GM10266 (cell line): Measurements from ENCODE around the gene SLAMF6.
"Not testable (repeated sequence)": the region's sequence is repeated elsewhere in the genome, so short reads cannot be mapped to it uniquely, and the experiment has no call there.

Source experiments
- DNase-seq: peaks from one replicate; pipeline ENCODE4 v3.0.0; 2012; ENCODE audit errors: extremely low spot score
- TF ChIP-seq, protein P1 (sequence below): IDR thresholded peaks from 2 replicates; pipeline ENCODE4 v1.5.1; 2012; ENCODE audit warnings: mild to moderate bottlenecking, low read depth; ENCODE audit not compliant: control insufficient read depth, insufficient read depth; ENCODE audit errors: missing control alignments

The SLAMF6 gene

DNA sequence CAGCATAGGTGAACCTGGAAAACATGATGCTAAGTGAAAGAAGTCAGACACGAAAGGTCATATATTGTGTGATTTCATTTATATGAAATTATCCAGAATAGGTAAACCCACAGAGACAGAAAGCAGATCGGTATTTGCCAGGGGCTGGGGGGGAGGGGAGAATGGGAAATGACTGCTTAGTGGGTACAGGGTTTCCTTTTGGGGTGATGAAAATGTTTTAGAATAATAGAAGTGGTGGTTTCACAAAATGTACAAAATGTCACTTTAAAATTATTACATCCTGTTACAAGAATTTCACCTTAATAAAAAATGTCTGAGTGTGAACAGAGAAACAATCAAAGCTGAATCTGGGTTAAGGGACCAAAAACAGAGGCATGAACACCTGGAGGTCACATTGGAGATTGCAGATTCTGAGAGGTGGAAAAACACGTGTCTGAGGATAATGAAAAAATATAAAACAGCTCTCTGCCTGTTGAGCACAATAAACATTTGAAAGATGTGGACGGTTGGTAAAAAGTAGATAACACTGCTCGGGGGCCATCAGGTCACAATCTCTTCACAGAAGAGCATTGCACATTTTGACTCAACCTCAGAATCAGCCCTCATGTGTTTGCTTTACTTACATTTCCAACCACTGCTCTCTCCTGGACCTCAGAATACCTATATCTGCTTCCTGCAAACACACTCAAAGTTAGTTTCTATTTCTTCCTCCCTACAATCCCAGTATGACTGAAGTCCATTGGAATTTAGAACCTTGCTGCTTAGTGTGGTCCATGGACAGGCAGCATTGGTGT, 3.2 kb downstream of the SLAMF6 start:
- DNase-seq = no peak

DNA sequence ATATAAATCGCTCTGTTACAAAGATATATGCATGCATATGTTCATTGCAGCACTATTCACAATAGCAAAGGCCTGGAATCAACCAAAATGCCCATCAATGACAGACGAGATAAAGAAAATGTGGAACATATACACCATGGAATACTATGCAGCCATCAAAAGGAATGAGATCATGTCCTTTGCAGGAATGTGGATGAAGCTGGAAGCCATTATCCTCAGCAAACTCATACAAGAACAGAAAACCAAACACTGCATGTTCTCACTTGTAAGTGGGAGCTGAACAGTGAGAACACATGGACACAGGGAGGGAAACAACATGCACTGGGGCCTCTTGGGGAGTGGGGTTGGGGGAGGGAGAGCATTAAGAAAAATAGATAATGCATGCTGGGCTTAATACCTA, 5.5 kb downstream of the SLAMF6 start:
- DNase-seq = not testable (repeated sequence)

More for the DNA sequence above, 3.2 kb downstream of the SLAMF6 start:
- TF ChIP-seq, protein P1, sequence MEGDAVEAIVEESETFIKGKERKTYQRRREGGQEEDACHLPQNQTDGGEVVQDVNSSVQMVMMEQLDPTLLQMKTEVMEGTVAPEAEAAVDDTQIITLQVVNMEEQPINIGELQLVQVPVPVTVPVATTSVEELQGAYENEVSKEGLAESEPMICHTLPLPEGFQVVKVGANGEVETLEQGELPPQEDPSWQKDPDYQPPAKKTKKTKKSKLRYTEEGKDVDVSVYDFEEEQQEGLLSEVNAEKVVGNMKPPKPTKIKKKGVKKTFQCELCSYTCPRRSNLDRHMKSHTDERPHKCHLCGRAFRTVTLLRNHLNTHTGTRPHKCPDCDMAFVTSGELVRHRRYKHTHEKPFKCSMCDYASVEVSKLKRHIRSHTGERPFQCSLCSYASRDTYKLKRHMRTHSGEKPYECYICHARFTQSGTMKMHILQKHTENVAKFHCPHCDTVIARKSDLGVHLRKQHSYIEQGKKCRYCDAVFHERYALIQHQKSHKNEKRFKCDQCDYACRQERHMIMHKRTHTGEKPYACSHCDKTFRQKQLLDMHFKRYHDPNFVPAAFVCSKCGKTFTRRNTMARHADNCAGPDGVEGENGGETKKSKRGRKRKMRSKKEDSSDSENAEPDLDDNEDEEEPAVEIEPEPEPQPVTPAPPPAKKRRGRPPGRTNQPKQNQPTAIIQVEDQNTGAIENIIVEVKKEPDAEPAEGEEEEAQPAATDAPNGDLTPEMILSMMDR = no peak

DNA sequence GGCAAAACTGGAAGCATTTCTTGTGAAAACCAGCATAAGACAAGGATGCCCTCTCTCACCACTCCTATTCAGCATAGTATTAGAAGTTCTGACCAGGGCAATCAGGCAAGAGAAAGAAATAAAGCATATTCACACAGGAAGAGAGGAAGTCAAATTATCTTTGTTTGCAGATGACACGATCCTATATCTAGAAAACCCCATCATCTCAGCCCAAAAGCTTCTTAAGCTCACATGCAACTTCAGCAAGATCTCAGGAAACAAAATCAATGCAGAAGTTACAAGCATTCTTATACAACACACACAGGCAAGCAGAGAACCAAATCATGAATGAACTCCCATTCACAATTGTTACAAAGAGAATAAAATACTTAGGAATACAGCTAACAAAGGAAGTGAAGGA, 7.1 kb downstream of the SLAMF6 start:
- not testable (repeated sequence) for DNase-seq

DNA sequence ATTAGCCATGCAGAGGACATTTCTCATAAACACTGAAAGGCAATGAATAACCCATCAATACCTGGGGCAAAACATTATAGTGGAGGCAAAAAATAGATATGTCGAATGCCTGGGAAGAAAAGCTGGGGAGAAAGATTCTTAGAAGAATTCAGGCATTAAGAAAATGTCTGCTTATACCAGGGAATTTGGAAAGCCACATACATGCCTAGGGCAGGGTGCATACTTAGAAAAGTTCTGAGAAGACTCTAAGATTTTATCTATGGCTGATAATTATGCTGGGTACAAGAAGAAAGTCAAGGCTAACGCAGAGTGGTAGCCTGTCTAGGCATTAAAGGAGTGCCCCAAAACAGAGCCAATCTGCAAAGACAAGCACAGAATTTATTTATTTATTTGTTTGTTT, 18.4 kb downstream of the SLAMF6 start:
- TF ChIP-seq, protein P1 = no peak
- no peak for DNase-seq

DNA sequence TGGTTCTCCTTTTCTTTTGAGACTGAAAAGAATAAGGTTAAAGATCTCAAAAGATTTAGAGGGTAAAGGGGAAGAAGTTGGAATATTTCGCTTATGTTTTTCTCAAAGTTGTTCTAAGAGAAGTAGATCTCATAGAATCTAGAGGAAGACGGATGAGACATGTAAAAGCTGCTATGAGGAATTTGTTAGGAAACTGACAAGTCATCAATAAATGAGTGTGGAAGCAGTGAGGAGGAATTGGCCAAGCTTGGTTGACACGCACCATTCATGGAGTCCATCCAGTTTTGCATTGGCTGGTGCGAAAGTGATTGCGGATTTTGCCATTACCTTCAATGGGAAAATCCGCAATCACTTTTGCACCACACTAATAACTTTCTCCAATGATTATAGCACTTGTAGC, 20.0 kb downstream of the SLAMF6 start:
- no peak for DNase-seq
- TF ChIP-seq, protein P1 = no peak

DNA sequence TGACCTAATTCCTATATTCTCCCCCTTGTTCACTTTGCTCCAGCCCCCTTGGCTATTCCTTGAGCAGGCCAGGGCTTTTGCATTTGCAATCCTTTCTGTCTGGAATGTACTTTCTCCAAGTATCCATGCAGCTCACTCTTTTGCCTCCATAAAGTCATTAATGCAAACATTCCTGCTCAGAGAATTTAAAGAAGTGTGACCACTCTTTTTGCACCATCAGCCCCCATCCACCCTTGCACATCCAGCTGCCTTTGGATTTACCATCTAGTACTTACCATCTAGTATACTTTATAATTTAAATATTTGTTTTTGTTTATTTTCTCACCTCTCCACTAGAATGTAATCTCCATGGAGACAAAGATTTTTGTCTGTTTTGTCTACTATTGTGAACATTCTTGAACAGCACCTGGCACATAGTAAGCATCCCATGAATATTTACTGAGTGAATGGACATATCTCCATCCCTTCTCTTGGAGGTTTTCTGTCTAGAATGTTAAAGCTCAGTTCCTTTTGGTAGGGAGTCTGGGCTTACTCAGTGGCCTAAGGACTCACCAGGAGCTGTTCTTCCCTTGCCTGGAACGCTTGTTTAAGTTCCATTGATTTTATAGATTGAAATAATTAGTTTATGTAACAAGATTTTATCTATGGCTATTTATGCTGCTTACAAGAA, 22.6 kb downstream of the SLAMF6 start:
- DNase-seq = no peak
- TF ChIP-seq, protein P1 = no peak

DNA sequence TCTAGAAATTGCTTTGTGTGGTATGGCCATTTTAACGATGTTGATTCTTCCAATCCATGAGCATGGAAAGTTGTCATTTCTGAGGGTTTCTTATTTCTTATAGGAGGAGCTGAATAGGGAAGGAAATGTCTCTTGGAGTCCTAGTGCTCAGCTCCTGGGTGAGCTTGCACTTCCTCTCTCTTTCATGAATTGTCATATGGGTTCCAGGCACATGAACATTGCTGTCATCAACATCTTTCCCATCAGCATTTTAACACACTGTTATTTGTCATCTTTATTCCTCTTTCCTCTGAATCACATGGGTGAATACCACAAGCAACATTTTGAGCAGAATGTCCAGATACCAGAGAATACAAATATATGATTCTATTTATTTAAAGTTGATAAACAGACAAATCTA, 23.4 kb downstream of the SLAMF6 start:
- TF ChIP-seq, protein P1 = no peak
- no peak for DNase-seq

DNA sequence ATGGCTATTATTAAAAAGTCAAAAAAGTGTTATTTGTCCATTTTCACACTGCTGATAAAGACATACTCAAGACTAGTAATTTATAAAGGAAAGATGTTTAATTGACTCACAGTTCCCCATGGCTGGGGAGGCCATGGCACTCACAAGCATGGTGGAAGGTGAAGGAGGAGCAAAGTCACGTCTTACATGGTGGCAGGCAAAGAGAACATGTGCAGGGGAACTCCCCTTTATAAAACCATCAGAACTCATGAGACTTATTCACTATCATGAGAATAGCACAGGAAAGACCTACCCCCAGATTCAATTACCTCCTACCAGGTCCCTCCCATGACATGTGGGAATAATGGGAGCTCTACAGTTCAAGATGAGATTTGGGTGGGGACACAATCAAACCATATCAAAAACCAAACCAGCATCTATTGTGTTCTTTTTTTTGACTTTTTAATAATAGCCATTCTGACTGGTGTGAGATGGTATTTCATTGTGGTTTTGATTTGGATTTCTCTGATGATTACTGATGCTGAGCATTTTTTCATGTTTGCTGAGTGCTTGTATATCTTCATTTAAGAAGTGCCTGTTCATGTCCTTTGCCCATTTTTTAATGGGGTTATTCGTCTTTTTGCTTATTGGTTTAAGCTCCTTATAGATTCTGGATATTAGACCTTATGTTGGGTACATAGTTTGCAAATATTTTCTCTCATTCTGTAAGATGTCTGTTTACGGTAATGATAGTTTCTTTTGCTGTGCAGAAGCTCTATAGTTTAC, 24.6 kb downstream of the SLAMF6 start:
- not testable (repeated sequence) for DNase-seq
